NB4 (cell line): ENCODE data around the gene PDE1A.

Source experiments
- MAX ChIP-seq: IDR thresholded peaks from 2 replicates; pipeline ENCODE4 v1.6.1; 2011; ENCODE audit warnings: low read depth, low read length
- POLR2A ChIP-seq: IDR thresholded peaks from 2 replicates; pipeline ENCODE4 v1.6.1; 2011; ENCODE audit warnings: mild to moderate bottlenecking; ENCODE audit not compliant: insufficient read length; ENCODE audit errors: extremely low read depth
- TF ChIP-seq, protein P1 (sequence below): IDR thresholded peaks from one replicate; pipeline ENCODE4 v1.5.1; 2012; ENCODE audit warnings: low read depth, low read length

- TF ChIP-seq, protein P1, sequence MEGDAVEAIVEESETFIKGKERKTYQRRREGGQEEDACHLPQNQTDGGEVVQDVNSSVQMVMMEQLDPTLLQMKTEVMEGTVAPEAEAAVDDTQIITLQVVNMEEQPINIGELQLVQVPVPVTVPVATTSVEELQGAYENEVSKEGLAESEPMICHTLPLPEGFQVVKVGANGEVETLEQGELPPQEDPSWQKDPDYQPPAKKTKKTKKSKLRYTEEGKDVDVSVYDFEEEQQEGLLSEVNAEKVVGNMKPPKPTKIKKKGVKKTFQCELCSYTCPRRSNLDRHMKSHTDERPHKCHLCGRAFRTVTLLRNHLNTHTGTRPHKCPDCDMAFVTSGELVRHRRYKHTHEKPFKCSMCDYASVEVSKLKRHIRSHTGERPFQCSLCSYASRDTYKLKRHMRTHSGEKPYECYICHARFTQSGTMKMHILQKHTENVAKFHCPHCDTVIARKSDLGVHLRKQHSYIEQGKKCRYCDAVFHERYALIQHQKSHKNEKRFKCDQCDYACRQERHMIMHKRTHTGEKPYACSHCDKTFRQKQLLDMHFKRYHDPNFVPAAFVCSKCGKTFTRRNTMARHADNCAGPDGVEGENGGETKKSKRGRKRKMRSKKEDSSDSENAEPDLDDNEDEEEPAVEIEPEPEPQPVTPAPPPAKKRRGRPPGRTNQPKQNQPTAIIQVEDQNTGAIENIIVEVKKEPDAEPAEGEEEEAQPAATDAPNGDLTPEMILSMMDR = no peak
- TF ChIP-seq POLR2A (no peak), MAX (no peak)
Measured at GRCh38 chr2:182281276-182281675, 145.6 kb downstream of the PDE1A start.
